H1 (cell line): ENCODE data around the gene ATP8B3. TPM values are rescaled to one million over a fixed set of nuclear protein-coding genes. Genes with fewer than 3 reads are reported as not detected.

ENCODE experiments used
- CTCF ChIA-PET: fragments of 300-600 bp; sonication (Branson Sonifier 250); formaldehyde crosslinking; loops from one replicate; lab custom pipeline; 2021; ENCODE audit not compliant: partially characterized antibody; lab: Charles Lee
- POLR2A ChIA-PET: fragments of 300-600 bp; sonication (Branson Sonifier 250); formaldehyde crosslinking; loops from one replicate; lab custom pipeline; 2021; ENCODE audit warnings: inconsistent platforms; ENCODE audit not compliant: partially characterized antibody; lab: Charles Lee
- DNase-seq, 2 experiments: peaks; one replicate each; pipeline versions ENCODE4 v3.0.0 to v3.0.0-alpha.2; 2010 to 2022; ENCODE audit warnings: low spot score in 2 of 2, low read depth in 1 of 2, mixed read lengths in 1 of 2
- FAIRE-seq: peaks from 2 replicates; lab custom pipeline; 2011; peaks lifted over from hg19 to GRCh38; lab: Jason Lieb, UNC
- H2AFZ ChIP-seq: 2 replicates; pipeline ENCODE4 v1.8.1; 2012; ENCODE audit warnings: low read length, inconsistent platforms
- H2AK5ac ChIP-seq: 2 replicates; pipeline ENCODE4 v1.6.1; 2013; ENCODE audit warnings: low read depth, low read length
- H2BK120ac ChIP-seq: replicated peaks from 2 replicates; pipeline ENCODE3; 2013; ENCODE audit warnings: low read depth, low read length, inconsistent platforms
- H2BK12ac ChIP-seq: 2 replicates; pipeline ENCODE4 v1.6.1; 2013; ENCODE audit warnings: low read depth, low read length
- H2BK15ac ChIP-seq: 2 replicates; pipeline ENCODE4 v1.6.1; 2013; ENCODE audit warnings: low read length
- H2BK20ac ChIP-seq: 2 replicates; pipeline ENCODE4 v1.6.1; 2013; ENCODE audit warnings: low read length
- H2BK5ac ChIP-seq: 2 replicates; pipeline ENCODE4 v1.6.1; 2013; ENCODE audit warnings: low read depth, low read length
- H3K14ac ChIP-seq: 2 replicates; pipeline ENCODE4 v1.6.1; 2013; ENCODE audit warnings: inconsistent platforms; ENCODE audit not compliant: insufficient read length
- H3K18ac ChIP-seq: 2 replicates; pipeline ENCODE4 v1.6.1; 2013; ENCODE audit warnings: low read length; ENCODE audit errors: extremely low read depth
- H3K23ac ChIP-seq: 2 replicates; pipeline ENCODE4 v1.6.1; 2013; ENCODE audit warnings: inconsistent platforms; ENCODE audit not compliant: insufficient read length
- H3K23me2 ChIP-seq: 2 replicates; pipeline ENCODE4 v1.6.1; 2013; ENCODE audit warnings: low read depth, low read length
- H3K27ac ChIP-seq: 2 replicates; pipeline ENCODE4 v1.6.1; 2011; ENCODE audit warnings: low read depth, low read length, inconsistent platforms
- H3K27me3 ChIP-seq, 4 experiments: replicated peaks in 1 of 4; 1 replicate in 1 of 4; 2 replicates in 3 of 4; pipeline versions ENCODE4 v1.6.1 to v1.8.1; 2011 to 2013; ENCODE audit warnings: low read length in 3 of 4, mild to moderate bottlenecking in 3 of 4, inconsistent platforms in 2 of 4, mixed read lengths in 2 of 4, moderate library complexity in 1 of 4; ENCODE audit not compliant: control insufficient read depth in 3 of 4, insufficient read depth in 3 of 4; ENCODE audit errors: extremely low read depth in 1 of 4
- H3K36me3 ChIP-seq, 4 experiments: 2 replicates each; pipeline versions ENCODE4 v1.6.1 to v1.8.1; 2011 to 2013; ENCODE audit warnings: mild to moderate bottlenecking in 4 of 4, low read length in 3 of 4, moderate library complexity in 2 of 4, control low read depth in 1 of 4, inconsistent platforms in 1 of 4; ENCODE audit not compliant: insufficient read depth in 4 of 4, control insufficient read depth in 2 of 4
- H3K4ac ChIP-seq: replicated peaks from 2 replicates; pipeline ENCODE3; 2013; ENCODE audit warnings: low read length, low read depth, mixed read lengths, inconsistent platforms; ENCODE audit not compliant: insufficient read length
- H3K4me1 ChIP-seq, 4 experiments: replicated peaks in 1 of 4; 1 replicate in 1 of 4; 2 replicates in 3 of 4; pipeline versions ENCODE4 v1.6.1 to v1.8.1; 2011 to 2013; ENCODE audit warnings: low read length in 3 of 4, inconsistent platforms in 2 of 4, mixed read lengths in 1 of 4; ENCODE audit not compliant: insufficient read depth in 4 of 4, control insufficient read depth in 3 of 4
- H3K4me2 ChIP-seq, 2 experiments: 2 replicates each; pipeline versions ENCODE4 v1.6.1 to v1.8.1; 2011 to 2013; ENCODE audit warnings: low read depth in 2 of 2, low read length in 2 of 2, control low read depth in 1 of 2, inconsistent platforms in 1 of 2, mild to moderate bottlenecking in 1 of 2; ENCODE audit not compliant: insufficient read depth in 1 of 2
- H3K4me3 ChIP-seq, 4 experiments: fragments of 200-600, 300-600 bp in 1 of 4; sonication (generic), shearing (Covaris generic), sonication (Bioruptor Twin) in 1 of 4; 2 replicates each; pipeline versions ENCODE4 v1.5.1 to v1.8.1; 2011 to 2016; ENCODE audit warnings: low read length in 4 of 4, low read depth in 3 of 4, control low read depth in 2 of 4, inconsistent platforms in 2 of 4, mild to moderate bottlenecking in 2 of 4, mixed read lengths in 1 of 4, moderate library complexity in 1 of 4; ENCODE audit not compliant: insufficient read depth in 2 of 4; ENCODE audit errors: extremely low read depth in 1 of 4
- H3K56ac ChIP-seq: replicated peaks from 2 replicates; pipeline ENCODE3; 2013; ENCODE audit warnings: low read depth, mild to moderate bottlenecking, mixed read lengths, low read length, inconsistent platforms; ENCODE audit not compliant: insufficient read length
- H3K79me1 ChIP-seq: 2 replicates; pipeline ENCODE4 v1.6.1; 2013; ENCODE audit warnings: low read depth, low read length, control low read depth
- H3K79me2 ChIP-seq, 2 experiments: 2 replicates each; pipeline versions ENCODE4 v1.6.1 to v1.8.1; 2012 to 2013; ENCODE audit warnings: low read length in 2 of 2, mild to moderate bottlenecking in 2 of 2, inconsistent platforms in 1 of 2; ENCODE audit not compliant: insufficient read depth in 2 of 2, control insufficient read depth in 1 of 2
- H3K9ac ChIP-seq, 4 experiments: replicated peaks in 1 of 4; 1 replicate in 1 of 4; 2 replicates in 3 of 4; pipeline versions ENCODE4 v1.6.1 to v1.8.1; 2011 to 2013; ENCODE audit warnings: low read depth in 3 of 4, low read length in 3 of 4, control low read depth in 2 of 4, mild to moderate bottlenecking in 2 of 4, moderate library complexity in 2 of 4, inconsistent platforms in 1 of 4; ENCODE audit errors: extremely low read depth in 1 of 4
- H3K9me3 ChIP-seq, 2 experiments: 2 replicates each; pipeline versions ENCODE4 v1.6.1 to v1.8.1; 2012 to 2013; ENCODE audit warnings: mild to moderate bottlenecking in 2 of 2, moderate library complexity in 2 of 2, control low read depth in 1 of 2, inconsistent platforms in 1 of 2, low read depth in 1 of 2, low read length in 1 of 2, mixed read lengths in 1 of 2; ENCODE audit not compliant: insufficient read depth in 2 of 2
- H4K20me1 ChIP-seq, 2 experiments: replicated peaks in 1 of 2; 2 replicates each; pipeline versions ENCODE3 to v1.8.1; 2011 to 2013; ENCODE audit warnings: inconsistent platforms in 2 of 2, low read length in 2 of 2, mild to moderate bottlenecking in 1 of 2; ENCODE audit not compliant: insufficient read depth in 2 of 2, control insufficient read depth in 1 of 2
- H4K5ac ChIP-seq: 2 replicates; pipeline ENCODE4 v1.6.1; 2013; ENCODE audit warnings: low read length, low read depth, mixed read lengths, inconsistent platforms; ENCODE audit not compliant: insufficient read length
- H4K8ac ChIP-seq: 2 replicates; pipeline ENCODE4 v1.8.0; 2013; ENCODE audit warnings: mild to moderate bottlenecking, moderate library complexity, low read length, inconsistent platforms; ENCODE audit not compliant: insufficient read depth; ENCODE audit errors: extremely low read depth
- H4K91ac ChIP-seq: replicated peaks from 2 replicates; pipeline ENCODE3; 2013; ENCODE audit warnings: low read length, mixed read lengths, inconsistent platforms; ENCODE audit not compliant: insufficient read length
- MAFK ChIP-seq: IDR thresholded peaks from 2 replicates; pipeline ENCODE4 v1.6.1; 2012; ENCODE audit warnings: low read depth, mild to moderate bottlenecking, improper control_type of control experiment, low read length
- SIN3A ChIP-seq, 2 experiments: IDR thresholded peaks in 1 of 2; conservative IDR thresholded peaks in 1 of 2; 2 replicates each; pipeline ENCODE4 v1.6.1; 2011 to 2012; ENCODE audit warnings: low read length in 2 of 2, improper control_type of control experiment in 1 of 2, low read depth in 1 of 2, mild to moderate bottlenecking in 1 of 2
- WGBS, 2 experiments: shearing (Covaris generic) in 1 of 2; methylation state at CpG; one replicate each; pipeline versions ENCODE4 v1.1.6 to v1.1.7; 2013 to 2015; ENCODE audit warnings: low lambda C conversion rate in 2 of 2, mixed read lengths in 2 of 2, inconsistent platforms in 1 of 2, low coverage in 1 of 2, missing lambda C conversion rate in 1 of 2; ENCODE audit not compliant: insufficient replicate concordance in 2 of 2, insufficient coverage in 1 of 2, insufficient read length in 1 of 2; ENCODE audit errors: extremely low coverage in 1 of 2, missing lambda C conversion rate in 1 of 2; 5-methylcytosine and 5-hydroxymethylcytosine counted together
- polyA plus RNA-seq, 7 experiments: library from polyadenylated mRNA; depleted of rRNA in 3 of 7; stranded (reverse) in 5 of 7; unstranded in 2 of 7; fragments of >200 nt in 5 of 7; fragments of 200-250 nt in 2 of 7; gene quantifications; 1 replicate in 5 of 7; 2 replicates in 1 of 7; 4 replicates in 1 of 7; pipeline versions ENCODE4 v1.2.1 to v1.2.3, GENCODE V29; 2011 to 2013; ENCODE audit warnings: missing spikeins in 2 of 7, mixed read lengths in 2 of 7
- total RNA-seq: library from RNA; stranded (reverse); fragmentation: NEBNext Ultra II Directional; extraction: Animal tissue kit (Norgen Biotek cat#: 25700); gene quantifications from 2 replicates; pipeline ENCODE4 v1.2.1, GENCODE V29; 2021

Gene ATP8B3
- total and polyA plus RNA-seq, 2 of the 8 experiments (the other 6 are each of a cell fraction or from before 2014, with no cell fraction given): 4.1 to 9.3 TPM

GRCh38 chr19:1830978-1831377 is 18.9 kb upstream of the ATP8B3 start:
- Histone ChIP-seq H3K23me2 (peaks cover 2% of the 10 kb centered on the region; the same call in 1 of the 2 replicates), H4K91ac (no peak overlapping the region), H3K4me1 (peaks cover 0 to 14% (median 8%) of the 10 kb centered on the region in 4 experiments; a peak in 6 of 7 replicates), H3K36me3 (peaks cover 0 to 9% (median 2%) of the 10 kb centered on the region in 4 experiments; a peak in 1 of 8 replicates), H3K4me3 (no peak overlapping the region), H3K14ac (no peak overlapping the region), H3K27ac (no peak overlapping the region), H2BK120ac (no peak overlapping the region), H3K4me2 (no peak overlapping the region), H3K79me2 (peaks cover 3 to 30% of the 10 kb centered on the region in 2 experiments; a peak in 3 of 4 replicates), H3K18ac (no peak overlapping the region), H3K9ac (no peak overlapping the region), H4K8ac (no peak overlapping the region), H2BK12ac (0 out of 2 replicates have a peak overlapping the region, but pooled peaks have one; percentile 27), H3K23ac (no peak overlapping the region), H2BK20ac (no peak overlapping the region), H2BK15ac (no peak overlapping the region), H2AFZ (no peak overlapping the region), H3K9me3 (no peaks in the 10 kb centered on the region), H2AK5ac (no peak overlapping the region), H4K20me1 (peaks cover 0 to 14% of the 10 kb centered on the region in 2 experiments), H3K79me1 (peaks cover 17% of the 10 kb centered on the region), H3K27me3 (no peaks in the 10 kb centered on the region), H3K4ac (no peak overlapping the region), H4K5ac (no peak overlapping the region), H2BK5ac (peak overlapping the region; percentile 44; the same call in 1 of the 2 replicates), H3K56ac (no peak overlapping the region)
- POLR2A ChIA-PET: interaction anchor here (1.8 kb wide), 1 partner anchor 15 kb away, joined by 5 read pairs; no protein-coding TSS in a partner anchor
- FAIRE-seq: no peak
- 99% methylated on average over 11 of the region's 11 CpGs; no CpG with 5 or more reads in 1 of the 2 experiments for WGBS, 2 experiments
- DNase-seq: no peak
- CTCF ChIA-PET: interaction anchor here (1.2 to 16.5 kb wide), 8 partner anchors 10 to 63 kb away, joined by 4 to 228 read pairs (median 5); no protein-coding TSS in a partner anchor
- TF ChIP-seq MAFK (no peak), SIN3A (conservative IDR thresholded peaks at IDR 0.05 in 1 of 2, IDR thresholded peaks at IDR 0.05 in 1 of 2; ENCODE audit: low read depth in 1 of 2, low read length in 2 of 2) (no peak)
